ENCODE measurements around the gene ZFAND3.

ZFAND3 gene

DNA sequence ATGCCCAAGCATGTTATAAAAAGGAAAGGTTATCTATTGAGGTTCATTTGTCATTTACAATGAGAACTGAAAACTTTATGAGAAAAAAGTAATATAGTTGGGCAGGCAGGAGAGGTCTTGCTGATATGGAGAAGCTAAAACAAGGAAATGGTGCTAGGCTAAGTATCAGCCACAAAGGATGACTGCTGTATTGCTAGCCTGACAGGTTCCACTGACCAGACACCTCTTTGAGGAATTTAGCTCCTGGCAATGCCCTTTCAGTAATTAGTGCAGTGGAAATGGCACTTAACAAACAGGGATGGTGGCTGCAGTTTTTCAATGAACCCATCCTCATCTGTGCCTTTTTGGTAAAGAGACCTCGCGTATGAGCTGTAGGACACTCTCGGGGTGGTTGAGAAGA lies 284.4 kb downstream of the ZFAND3 start:
- DNase-seq (ENCODE audit: low read depth), result no peak
- TF ChIP-seq, protein P1, sequence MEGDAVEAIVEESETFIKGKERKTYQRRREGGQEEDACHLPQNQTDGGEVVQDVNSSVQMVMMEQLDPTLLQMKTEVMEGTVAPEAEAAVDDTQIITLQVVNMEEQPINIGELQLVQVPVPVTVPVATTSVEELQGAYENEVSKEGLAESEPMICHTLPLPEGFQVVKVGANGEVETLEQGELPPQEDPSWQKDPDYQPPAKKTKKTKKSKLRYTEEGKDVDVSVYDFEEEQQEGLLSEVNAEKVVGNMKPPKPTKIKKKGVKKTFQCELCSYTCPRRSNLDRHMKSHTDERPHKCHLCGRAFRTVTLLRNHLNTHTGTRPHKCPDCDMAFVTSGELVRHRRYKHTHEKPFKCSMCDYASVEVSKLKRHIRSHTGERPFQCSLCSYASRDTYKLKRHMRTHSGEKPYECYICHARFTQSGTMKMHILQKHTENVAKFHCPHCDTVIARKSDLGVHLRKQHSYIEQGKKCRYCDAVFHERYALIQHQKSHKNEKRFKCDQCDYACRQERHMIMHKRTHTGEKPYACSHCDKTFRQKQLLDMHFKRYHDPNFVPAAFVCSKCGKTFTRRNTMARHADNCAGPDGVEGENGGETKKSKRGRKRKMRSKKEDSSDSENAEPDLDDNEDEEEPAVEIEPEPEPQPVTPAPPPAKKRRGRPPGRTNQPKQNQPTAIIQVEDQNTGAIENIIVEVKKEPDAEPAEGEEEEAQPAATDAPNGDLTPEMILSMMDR (conservative IDR thresholded peaks at IDR 0.05; ENCODE audit: low read depth, low read length), result no peak
- H3K4me3 ChIP-seq (ENCODE audit: low read length), result no peak overlapping the region

DNA sequence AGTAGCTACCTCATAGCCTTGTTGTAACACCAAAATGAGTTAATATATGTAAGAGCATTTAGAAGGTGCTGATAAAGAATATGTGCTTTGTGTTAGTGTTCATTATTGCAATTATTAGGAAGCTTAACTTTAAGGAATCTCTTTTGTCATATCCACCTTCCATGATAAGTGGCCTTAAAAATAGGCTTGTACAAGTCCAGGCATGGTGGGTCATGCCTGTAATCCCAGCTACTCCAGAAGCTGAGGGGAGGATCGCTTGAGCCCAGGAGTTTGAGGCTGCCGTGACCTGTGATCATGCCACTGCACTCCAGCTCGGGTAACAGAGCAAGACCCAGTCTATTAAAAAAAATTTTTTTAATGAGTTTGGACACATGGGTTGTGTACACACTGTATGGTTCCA lies 285.5 kb downstream of the ZFAND3 start:
- TF ChIP-seq, protein P1 (conservative IDR thresholded peaks at IDR 0.05; ENCODE audit: low read depth, low read length), result no peak
- DNase-seq (ENCODE audit: low read depth), result no peak
- no peak overlapping the region for H3K4me3 ChIP-seq (ENCODE audit: low read length)

DNA sequence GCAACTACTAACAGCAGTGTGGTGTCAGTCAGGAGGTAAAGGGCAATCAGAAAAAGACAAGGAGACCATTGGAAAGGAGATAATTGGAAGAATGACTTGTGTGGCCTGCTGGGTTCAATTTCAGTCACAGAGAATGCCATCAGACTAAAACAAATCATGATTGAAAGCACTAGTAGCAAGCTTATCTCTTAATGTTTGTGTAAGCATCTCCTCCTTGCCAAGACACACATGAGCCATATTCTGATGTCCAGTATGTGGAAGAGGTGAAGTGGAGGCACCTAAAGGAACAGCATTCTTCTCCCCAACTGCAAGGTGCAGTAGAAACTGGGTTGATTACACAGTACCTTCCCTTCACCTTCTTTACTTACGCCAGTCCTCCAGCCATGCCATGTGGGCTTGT lies 287.5 kb downstream of the ZFAND3 start:
- DNase-seq (ENCODE audit: low read depth), result no peak
- H3K4me3 ChIP-seq (ENCODE audit: low read length), result no peak overlapping the region
- TF ChIP-seq, protein P1 (conservative IDR thresholded peaks at IDR 0.05; ENCODE audit: low read depth, low read length), result no peak

DNA sequence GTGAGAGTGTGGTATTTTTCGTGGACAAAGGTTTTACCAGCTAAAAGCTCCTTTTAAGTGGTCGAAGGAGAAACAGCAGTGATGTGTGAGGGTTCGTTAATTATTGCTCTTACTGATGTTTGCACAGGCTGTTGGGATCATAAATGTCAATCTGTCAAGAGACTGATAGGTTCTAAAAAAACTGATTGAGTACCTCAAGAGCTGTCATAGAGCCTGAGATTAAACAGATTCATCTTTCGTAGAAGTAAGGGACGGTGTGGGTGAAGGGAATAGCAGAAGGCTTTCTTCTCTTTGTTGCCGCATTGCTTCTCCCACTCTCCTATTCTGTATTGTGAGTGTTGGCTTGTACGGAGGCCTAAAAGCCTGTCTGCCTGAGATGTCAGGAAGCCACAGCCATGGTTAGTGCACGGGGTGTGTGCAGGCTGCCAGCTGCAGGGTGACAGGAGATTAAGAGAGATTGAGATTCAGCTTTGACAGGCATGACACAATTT lies 291.0 kb downstream of the ZFAND3 start:
- DNase-seq (ENCODE audit: low read depth), result no peak
- H3K4me3 ChIP-seq (ENCODE audit: low read length), result no peak overlapping the region
- TF ChIP-seq, protein P1 (conservative IDR thresholded peaks at IDR 0.05; ENCODE audit: low read depth, low read length), result no peak

DNA sequence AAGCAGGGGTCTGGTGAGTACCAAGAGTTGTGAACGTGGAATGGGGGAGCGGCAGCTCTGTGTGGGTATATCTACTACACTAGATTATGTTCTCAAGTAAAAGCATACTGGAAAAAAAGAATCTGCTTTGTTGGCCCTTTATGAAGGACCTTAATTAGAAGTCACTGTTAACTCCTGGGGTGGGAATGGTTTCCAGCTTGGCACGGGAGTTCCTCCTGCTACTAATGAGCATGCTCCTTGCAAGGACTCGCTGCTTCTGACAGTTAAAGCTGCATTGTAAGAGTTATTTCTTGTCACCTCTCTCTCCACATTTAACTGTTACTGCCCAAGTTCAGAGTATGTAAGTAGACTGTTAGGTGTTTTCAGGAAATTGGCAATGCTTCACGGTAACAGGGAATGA lies 292.7 kb downstream of the ZFAND3 start:
- H3K4me3 ChIP-seq (ENCODE audit: low read length), result no peak overlapping the region
- DNase-seq (ENCODE audit: low read depth), result no peak
- TF ChIP-seq, protein P1 (conservative IDR thresholded peaks at IDR 0.05; ENCODE audit: low read depth, low read length), result no peak

DNA sequence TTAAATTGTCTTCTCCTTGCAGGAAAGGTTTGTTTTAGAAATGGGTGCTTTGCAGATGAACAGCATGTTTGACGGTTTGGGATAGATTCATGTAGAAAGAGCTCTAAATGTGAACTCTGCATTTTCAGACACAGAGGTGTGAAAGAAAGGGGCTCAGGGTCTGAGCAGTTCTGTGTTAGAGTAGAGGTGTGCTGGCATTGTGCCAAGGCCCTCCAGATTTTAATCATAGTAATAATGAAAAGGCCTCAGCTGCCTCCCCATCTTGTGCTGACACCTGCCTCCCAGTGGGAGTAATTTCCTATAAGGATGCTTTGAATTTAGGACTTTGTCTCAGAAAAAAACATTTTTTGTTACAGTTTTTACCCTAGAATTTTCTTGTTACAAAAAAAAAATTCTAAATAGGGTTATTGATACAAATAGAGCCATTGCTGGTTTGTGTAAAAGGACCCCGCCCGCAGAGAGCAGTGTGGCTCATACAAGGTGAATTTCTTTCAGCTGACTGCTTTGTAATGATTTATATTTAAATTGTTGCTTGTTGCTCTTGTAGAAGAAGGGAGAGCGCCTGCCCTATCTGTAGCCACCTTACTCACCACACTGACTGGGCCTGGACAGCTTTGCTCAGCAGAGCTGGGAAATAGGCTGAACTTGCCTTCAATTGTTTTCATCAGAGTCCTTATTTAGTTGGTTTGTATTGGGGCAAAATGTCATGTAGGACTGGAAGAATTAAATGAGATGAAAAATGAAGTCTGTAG lies 294.5 kb downstream of the ZFAND3 start:
- no peak for DNase-seq (ENCODE audit: low read depth)
- TF ChIP-seq, protein P1 (conservative IDR thresholded peaks at IDR 0.05; ENCODE audit: low read depth, low read length), result no peak
- H3K4me3 ChIP-seq (ENCODE audit: low read length), result no peak overlapping the region

DNA sequence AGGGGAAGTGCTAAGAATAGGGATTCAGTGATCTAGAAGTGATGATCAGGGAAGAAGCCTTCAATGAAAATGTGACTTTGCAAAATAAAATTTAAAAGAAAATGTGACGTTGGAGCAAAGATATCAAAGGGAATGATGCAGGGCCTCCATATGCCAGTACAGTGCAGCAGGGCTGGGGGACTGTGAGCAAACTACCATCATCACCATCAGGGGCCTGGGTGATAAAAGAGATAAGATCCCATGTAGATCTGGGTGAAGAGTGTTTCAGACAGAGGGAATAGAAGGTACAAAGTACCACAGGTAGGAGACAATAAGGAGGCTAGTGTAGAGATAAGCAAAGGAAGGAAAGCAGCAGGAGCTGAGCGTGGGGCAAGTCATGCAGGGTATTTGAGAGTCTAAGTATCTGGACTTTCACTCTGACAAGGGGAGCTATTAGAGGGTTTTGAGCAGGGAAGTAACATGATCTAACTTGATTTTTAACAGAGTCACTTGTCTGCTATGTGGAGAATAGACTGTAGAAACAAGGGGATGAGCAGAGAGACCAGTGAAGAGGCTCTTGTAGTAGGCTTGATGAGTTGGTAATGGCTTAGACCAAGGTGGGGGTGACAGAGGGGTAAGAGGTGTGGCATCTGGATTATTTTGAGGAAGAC lies 295.6 kb downstream of the ZFAND3 start:
- TF ChIP-seq, protein P1 (conservative IDR thresholded peaks at IDR 0.05; ENCODE audit: low read depth, low read length), result no peak
- no peak overlapping the region for H3K4me3 ChIP-seq (ENCODE audit: low read length)
- no peak for DNase-seq (ENCODE audit: low read depth)

Data from retinal pigment epithelial cell (primary cell).